GM03348 (cell line): ENCODE results near the gene XIRP1.
"Not testable (repeated sequence)": the region's sequence is repeated elsewhere in the genome, so short reads cannot be mapped to it uniquely, and the experiment has no call there.

Source experiments
- DNase-seq: peaks from one replicate; pipeline ENCODE4 v3.0.0; 2012; ENCODE audit warnings: low spot score

The XIRP1 gene, protein sequence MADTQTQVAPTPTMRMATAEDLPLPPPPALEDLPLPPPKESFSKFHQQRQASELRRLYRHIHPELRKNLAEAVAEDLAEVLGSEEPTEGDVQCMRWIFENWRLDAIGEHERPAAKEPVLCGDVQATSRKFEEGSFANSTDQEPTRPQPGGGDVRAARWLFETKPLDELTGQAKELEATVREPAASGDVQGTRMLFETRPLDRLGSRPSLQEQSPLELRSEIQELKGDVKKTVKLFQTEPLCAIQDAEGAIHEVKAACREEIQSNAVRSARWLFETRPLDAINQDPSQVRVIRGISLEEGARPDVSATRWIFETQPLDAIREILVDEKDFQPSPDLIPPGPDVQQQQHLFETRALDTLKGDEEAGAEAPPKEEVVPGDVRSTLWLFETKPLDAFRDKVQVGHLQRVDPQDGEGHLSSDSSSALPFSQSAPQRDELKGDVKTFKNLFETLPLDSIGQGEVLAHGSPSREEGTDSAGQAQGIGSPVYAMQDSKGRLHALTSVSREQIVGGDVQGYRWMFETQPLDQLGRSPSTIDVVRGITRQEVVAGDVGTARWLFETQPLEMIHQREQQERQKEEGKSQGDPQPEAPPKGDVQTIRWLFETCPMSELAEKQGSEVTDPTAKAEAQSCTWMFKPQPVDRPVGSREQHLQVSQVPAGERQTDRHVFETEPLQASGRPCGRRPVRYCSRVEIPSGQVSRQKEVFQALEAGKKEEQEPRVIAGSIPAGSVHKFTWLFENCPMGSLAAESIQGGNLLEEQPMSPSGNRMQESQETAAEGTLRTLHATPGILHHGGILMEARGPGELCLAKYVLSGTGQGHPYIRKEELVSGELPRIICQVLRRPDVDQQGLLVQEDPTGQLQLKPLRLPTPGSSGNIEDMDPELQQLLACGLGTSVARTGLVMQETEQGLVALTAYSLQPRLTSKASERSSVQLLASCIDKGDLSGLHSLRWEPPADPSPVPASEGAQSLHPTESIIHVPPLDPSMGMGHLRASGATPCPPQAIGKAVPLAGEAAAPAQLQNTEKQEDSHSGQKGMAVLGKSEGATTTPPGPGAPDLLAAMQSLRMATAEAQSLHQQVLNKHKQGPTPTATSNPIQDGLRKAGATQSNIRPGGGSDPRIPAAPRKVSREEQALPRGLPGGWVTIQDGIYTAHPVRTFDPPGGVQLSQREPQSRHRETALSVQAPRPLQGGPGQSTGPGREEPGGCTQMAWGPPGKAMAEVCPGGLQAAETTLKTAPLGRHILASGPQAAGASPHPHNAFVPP (N-terminal part only)

DNA sequence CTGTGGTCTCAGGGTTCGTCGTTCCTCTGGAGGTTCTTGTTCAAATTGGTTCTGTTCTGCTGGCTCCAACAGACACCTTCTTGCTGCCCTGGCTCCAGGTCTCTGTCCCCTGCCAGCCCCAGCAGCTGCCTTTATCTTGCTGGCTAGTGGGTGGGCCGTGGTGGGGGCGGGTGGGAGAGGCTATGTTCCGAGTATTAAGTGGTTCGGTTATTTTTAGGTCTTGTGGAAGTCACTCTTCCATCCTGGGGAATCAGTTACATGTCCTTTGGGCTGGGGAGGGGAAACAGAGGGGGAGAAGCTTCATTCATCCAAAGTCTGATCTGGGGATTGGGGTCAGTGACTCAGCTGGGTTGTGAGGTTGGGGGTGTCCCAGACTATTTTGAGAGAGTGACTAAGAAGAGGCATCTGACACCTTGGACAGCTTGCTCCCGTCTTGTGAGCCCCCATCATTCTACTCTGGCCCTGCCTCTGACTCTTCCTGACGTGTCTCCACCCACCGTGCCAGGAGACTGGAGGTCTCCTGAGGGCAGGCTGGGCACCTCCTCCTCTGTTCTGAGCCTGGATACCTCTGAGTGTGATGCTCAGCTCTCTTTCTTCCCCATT is at the start of gene XIRP1:
Gene XIRP1, minus strand, starts transcription at position 106 of the 603 bp plus-strand sequence. CDS start 3,150 bp downstream, outside the sequence.
- no peak for DNase-seq

DNA sequence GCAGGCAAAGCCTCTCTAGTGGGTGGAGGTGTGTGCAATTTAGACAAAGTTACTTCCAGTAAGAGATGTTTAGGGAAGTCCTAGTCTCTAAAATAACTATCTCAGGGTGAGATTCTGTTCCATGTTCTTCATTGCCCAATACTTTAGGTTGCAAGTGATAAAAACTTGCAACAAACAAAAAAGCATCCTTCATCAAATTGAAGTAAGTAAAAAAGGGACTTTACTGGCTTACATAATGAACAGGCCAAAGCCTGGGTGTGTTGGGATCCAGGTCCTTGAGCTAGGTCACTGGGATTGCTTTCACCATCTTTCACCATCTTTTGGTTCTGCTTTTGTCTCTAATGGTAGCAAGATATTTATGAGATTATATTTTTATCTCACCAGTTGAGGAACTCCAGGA is 49.2 kb upstream of the XIRP1 start:
- DNase-seq: no peak

DNA sequence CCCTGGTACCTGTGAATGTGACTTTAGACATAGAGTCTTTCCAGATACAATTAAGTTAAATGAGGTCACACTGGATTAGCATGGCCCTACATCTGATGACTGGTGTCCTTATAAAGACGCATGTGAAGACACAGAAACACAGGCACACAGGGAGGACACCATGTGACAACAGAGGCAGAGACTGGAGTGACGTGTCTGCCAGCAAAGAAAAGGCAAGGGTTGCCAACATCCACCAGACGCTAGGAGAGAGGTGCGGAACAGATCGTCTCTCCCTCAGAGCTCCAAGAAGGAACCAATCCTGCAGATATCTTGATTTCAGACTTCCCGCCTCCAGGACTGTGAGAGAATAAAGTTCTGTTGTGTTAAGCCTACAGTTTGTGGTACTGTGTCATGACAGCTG is 44.6 kb upstream of the XIRP1 start:
- no peak for DNase-seq

DNA sequence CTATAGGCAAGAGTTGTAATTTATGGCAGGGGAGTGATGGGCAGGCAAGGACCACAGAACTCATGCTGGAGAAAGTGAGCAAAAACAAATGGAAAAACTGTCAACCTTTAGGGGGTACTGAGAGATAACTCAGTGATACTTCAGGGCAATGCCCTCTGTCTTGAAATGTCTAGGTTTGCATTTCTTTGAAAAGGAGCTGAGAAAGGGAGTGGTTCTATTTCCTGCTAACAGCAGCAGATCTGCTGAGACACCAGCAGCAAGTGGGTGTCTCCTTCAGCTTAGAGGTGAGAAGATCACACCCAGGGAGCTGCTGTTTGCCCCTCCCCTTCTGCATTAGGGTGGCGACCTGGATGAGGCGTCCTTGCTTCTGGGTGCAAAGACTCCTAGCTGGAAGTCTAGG is 42.3 kb upstream of the XIRP1 start:
- DNase-seq: no peak

DNA sequence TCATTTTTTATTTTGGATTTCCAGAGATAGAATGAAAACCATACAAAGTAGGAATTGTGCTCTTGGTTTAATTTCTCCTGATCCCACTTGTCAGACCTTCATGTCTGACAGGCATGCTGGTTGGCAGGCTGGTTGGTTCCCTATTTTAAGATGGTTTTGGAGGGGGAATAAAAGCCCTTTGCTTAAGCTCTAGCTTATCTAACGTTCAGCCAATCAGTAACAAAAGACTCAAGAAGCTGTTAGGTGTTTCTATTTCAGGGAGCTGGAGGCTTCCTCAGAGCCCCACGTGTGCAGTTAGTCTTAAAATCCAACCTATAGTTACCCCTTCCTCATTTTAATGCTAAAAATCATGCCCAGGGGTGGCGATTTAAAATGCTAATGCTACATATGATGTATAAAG is 40.5 kb upstream of the XIRP1 start:
- no peak for DNase-seq

DNA sequence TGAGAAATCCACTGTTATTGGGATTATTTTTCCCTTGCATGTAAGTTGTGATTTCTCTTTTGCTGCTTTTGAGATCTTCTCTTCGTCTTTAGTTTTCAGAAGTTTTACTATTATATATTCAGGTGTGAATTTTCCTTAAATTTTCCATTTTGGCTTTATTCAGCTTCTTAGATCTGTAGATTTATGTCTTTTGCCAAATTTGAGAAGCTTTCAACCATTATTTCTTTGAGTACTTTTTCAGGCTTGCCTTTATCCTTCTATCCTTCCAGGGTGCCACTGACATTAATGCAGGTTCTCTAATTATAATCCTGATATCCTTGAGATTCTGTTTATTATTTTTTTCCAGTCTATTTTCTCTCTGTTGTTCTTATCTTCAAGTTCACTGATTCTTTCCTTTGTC is 38.1 kb upstream of the XIRP1 start:
- no peak for DNase-seq

DNA sequence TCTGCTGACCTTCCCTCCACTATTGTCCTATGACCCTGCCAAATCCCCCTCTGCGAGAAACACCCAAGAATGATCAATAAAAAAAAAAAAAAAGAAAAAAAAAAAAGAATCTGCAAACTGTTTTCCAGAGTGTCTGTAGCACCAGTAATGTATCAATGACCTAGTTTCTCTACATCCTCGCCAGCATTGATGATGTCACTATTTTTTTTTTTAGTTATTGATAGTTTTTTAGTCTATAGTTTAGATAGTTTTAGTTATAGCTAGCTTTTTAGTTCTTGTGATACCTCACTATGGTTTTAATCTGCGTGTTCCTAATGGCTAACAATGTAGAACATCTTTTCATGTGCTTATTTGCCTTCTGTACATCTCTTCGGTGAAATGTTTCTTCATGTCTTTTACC is 36.1 kb upstream of the XIRP1 start:
- no peak for DNase-seq

DNA sequence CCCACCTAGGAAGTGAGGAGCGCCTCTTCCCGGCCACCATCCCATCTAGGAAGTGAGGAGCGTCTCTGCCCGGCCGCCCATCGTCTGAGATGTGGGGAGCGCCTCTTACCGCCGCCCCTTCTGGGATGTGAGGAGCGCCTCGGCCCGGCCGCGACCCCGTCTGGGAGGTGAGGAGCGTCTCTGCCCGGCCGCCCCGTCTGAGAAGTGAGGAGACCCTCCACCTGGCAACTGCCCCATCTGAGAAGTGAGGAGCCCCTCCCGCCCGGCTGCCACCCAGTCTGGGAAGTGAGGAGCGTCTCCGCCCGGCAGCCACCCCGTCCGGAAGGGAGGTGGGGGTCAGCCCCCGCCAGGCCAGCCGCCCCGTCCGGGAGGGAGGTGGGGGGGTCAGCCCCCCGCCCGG is 35.2 kb upstream of the XIRP1 start:
- DNase-seq: not testable (repeated sequence)

DNA sequence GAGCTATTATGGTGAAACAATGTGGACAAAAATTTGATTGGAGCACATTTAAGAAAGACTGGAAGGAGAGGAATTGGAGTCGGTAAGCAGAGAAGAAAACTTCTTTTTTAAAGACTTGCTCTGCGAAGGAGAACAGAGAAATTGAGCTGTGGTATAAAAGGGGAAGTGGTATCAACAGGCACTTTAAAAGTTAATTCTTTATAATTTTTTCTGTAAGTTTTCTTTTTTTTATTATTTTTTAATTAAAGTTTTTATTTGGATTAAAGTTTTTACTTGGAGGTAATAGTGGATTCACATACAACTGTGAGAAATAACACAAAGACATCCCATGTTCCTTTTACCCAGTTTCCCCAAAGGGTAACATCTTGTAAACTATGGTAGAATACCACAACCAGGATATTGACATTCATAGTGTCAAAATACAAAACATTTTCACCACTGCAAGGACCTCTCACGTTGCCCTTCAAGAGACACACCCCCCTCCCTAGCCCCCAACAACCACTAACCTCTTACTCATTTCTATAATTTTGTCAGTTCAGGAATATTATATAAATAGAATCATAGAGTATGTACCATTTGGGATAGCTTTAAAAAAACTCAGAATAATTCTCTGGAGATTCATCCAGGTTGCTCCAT is 33.8 kb upstream of the XIRP1 start:
- DNase-seq: no peak

DNA sequence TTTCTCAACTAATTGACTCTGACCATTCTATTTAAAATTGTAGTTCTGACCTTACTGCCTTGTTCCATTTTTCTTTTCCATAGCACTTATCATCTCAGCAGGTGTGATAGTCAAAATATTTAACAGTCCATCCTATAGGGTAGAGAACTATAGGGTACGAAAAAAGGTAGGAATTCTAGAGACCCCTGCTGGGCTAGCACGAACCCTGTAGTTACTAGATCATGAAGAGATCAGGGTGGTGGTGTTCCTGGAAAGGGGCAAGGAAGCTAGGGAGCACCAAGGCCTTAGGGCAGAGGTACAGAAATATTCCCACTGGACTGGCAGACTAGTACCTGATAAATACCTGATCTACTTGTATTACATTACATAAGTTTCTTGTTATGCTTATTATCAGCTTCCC is 31.9 kb upstream of the XIRP1 start:
- no peak for DNase-seq

DNA sequence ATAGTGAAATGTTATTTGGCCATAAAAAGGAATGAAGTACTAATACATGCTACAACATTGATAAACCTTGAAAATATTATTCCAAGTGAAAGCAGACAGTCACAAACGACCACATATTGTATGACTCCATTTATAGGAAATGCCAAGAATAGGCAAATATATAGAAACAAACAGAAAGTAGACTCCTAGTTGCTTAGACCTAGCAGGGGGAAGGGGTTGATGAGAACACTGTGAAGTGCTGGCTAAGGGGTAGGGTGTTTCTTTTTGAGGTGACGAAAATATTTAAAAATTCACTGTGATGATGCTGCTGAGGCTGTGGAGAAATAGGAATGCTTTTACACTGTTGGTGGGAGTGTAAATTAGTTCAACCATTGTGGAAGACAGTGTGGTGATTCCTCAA is 30.5 kb upstream of the XIRP1 start:
- DNase-seq: no peak

DNA sequence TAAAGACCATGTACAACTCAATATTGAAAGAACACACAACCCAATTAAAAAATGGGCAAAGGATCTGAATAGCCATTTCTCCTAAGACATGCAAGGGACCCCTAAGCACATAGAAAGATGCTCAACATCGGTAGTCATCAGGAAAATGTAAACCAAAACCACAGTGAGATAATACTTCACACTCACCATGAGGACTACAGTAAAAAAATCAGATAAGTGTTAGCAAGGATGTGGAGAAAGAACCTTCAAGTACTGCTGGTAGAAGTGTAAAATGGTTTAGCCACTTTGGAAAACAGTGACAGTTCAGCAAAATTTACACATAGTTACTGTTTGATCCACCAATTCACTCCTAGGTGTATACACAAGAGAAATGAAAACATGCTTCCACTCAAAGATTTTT is 30.1 kb upstream of the XIRP1 start:
- DNase-seq: no peak

DNA sequence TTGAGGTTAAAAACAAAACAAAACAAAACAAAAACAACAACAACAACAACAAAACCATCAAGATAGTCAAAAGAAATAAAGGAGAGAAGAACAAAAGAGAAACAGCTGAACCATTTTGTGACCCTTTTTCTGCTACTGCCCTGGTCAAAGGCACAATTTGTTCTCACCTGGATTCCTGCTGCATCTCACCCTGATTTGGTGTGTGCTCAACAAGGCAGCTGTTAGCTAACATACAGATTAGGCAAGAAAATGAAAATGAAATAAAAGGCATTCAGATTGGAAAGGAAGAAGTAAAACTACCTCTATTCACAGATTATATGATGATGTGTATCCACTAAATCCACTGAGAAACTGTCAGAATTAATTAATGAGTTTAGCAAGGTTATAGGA is 28.7 kb upstream of the XIRP1 start:
- no peak for DNase-seq

DNA sequence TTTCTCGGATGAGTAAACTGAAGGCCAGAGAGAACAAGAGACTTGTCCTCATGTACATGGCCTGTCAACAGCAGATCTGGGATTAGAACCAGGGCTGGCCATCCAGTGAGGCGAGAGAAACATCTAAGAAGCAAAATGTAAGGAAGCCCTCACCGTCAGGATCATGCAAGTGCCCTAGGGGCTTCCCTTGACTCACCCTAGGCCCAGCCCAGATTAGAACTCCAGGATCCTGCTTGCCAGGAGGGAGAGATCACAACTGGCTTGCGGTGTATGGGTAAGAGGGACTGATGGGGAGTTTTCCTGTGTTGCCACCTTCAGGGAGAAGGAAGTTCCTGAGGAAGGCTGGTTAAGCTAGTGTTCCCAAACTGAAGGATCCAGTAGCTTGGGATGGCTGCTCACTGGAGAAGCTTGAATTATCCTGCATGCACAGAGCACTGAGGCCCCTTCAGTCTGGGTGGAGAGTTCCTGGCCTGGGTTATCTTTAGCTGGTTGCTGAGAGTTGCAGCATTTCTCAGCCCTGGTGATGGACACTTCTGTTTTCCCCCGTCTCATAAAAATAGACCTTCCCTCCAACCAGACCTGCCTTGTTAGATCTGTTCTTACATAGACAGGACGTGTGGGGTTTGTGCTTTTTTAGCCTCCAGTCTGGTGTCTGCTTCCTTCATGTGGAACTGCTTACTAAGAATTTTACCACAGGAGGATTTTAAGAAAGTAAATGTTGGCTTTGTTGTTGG is 28.2 kb upstream of the XIRP1 start:
- no peak for DNase-seq

DNA sequence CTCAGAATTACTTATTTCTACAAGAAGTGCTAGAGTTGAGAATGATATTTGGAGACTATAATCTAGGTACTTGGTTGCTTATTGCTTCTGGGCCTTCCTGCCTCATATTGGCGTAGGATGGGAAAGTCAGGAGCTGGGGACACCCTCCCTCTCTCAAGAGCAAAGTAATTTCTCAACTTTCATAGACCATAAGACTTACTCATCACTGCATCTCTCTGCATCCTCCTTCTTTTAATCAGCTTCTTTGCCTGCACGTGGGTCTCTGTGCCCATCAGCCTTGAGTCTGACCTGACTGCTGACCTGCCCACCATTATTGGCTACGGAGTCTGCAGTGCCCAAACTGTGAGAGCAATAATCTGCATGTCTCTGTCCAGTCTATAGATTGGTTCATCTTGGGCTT is 27.3 kb upstream of the XIRP1 start:
- no peak for DNase-seq

DNA sequence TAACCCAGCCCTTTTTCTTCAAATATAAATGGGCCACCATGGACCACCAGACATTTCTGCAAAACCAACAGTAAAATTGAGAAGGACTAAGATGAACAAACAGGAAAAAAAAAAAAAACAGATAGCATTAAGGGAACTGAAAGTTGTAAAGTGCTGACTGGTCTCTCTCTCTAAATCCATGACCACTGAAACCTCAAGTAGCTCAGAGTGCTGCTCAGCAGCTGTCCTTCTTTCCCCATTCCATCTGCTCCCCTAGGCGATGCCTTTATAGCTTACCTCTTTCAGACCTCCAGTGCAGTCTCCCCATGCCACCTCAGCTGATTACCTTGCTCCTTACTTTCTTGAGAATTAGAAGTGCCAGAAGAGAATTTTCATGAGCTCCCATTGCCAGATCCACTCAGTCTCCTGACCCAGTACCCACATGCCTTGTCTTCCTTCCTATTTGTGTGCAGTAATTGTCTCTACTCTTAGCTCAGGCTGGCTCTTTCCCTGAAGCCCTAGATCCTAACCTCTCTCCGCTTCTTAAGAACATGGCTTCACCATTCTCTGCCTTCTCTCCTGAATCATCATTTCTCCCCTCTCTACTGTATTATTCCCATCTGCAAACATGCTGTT is 23.9 kb upstream of the XIRP1 start:
- DNase-seq: no peak

DNA sequence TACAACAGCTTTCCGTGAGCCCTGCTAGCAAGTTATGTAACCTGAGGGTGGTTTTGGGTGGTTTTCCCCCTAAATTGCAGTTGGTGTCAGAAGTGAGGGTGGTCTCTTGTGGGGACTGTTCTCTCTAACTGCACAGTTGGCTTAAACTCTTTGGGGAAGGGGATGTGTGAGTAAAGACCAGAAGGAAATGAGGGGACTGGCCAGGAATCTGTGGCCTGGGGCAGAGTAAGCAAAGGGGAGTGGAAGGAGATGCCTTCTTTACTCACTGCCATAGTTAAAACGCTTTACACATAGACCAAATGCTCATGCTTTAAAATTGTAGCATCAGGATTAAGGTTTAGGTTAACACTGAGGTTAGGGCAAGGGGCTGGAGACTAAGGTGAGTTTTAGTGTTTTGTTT is 21.2 kb upstream of the XIRP1 start:
- no peak for DNase-seq

DNA sequence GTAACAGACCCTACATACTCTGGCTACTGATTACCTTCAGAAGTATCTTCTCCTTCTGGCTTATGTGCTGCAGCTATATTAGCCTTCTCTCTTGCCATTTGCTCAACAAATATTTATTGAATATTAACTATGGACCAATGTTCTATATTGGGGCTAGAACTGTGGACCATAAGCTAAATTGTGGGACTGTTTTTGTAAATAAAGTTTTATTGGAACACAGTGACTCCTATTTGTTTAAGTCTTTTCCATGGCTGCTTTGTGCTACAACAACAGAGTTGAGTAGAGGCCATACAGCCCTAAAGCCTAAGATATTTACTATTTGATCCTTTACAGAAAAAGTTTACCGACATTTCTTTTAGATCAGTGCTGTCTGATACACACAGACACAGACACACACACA is 20.3 kb upstream of the XIRP1 start:
- DNase-seq: no peak

DNA sequence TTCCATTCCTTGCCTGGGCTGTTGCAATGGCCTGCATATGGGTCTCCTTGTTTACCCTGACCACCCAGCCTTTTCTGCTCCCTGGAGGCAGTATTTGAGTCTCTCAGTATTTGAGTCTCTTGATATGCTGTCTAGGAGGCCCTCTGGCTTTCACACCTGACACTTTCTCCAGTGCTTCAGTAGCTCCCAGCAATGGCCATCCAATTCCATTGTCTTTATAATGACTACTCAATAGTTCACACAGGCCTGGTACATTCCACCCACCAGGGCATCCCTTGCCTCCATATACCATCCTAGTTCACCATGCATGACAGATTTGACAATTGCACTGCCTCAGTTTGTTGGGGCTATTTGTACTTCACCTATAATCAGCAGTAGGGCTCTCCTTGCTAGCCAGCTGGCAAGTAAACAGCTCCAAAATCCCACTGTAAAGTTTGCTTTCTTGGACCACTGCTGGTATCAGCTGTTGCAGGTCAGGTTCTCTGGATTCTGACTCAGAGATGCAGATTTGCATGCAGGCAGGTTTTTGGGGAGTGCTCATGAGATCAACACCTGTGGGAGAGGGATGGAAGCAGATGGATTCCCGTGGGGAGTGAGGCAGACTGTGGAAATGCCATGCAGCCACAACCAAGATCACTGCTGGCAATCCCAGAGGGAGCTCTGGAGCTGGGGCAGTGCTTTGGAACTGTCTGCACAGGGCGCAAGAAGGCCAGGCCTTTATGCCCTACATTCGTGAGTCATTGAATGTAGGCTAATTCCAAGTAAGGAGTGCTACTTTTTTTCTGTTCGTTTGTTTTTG is 19.1 kb upstream of the XIRP1 start:
- no peak for DNase-seq

DNA sequence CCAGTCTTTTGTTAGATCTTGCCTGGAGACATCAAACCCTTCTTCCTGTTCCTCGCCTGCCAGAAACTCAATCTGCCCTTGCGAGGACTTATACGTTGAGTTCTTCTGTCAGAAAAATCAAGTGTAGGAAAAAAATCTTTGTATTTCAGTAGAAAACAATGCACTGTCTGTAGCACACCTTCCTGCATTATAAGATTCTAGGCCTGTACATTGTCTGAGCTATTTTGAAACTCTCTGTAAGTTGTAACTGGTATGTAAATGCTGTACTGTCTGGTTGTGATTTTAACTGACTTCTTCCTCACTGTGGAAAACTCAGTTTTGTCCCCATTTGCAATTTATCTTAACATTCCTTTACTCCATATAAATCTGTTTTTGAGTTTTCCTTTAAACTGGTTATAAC is 17.7 kb upstream of the XIRP1 start:
- DNase-seq: no peak
